Left cardiac atrium (tissue), 4 donors: ENCODE data around the gene WBP1. TPM values are rescaled to one million over a fixed set of nuclear protein-coding genes. Genes with fewer than 3 reads are reported as not detected.
"Not testable (repeated sequence)": the region's sequence is repeated elsewhere in the genome, so short reads cannot be mapped to it uniquely, and the experiment has no call there.

ENCODE experiments used
- ATAC-seq, 2 donors: fragments of 200-7000 bp; cut with Tn5 transposase; one replicate each; pipeline ENCODE4 v1.9.1; 2020; ENCODE audit warnings: mild to moderate bottlenecking in 2 of 2, moderate library complexity in 2 of 2
- DNase-seq: peaks from one replicate; pipeline ENCODE4 v3.0.0-alpha.2; 2020
- intact Hi-C, 2 donors: fragments of 100-400 bp; cut with DNase I; formaldehyde crosslinking; loops; one replicate each; pipeline versions ENCODE4 v1.14.1 to v1.15.1; 2022 to 2023
- total RNA-seq, 2 donors: library from RNA; stranded (reverse); fragmentation: NEBNext Ultra II Directional; extraction: Animal tissue kit (Norgen Biotek cat#: 25700); gene quantifications; one replicate each; pipeline ENCODE4 v1.2.1, GENCODE V29; 2021
- donor health status: DM: no; HTN: yes; CAD: no.
- donor health status: DM: no; HTN: yes; CAD: no; lungs with severe emphysema.
- donor health status: DM: yes; HTN: yes; CAD: no.
- donor health status: Dilated cardiomyopathy.

WBP1 gene
- total RNA-seq, 2 donors from 2014 or later = 42.2 to 56.7 TPM

DNA sequence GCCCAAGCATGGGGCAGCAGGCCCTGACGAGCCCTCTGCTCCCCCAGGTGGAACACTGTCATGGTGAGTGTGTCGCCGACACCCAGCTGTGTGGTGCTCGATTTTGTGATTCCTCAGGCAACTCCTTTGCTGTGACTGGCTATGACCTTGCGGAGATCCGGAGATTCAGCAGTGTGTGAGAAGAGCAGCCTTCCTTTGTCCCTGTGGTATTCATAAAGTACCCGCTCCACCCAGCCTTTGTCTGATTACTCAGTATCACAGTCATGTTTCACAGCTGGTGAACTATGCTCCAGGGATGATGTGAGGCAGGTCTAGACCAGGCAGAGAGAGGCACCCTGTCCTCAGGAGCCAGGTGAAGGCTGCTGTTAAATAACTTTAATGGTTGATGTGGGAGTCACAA lies 32.7 kb upstream of the WBP1 start:
- intact Hi-C loops = no loop called here
- DNase-seq = no peak
- no peak for ATAC-seq

DNA sequence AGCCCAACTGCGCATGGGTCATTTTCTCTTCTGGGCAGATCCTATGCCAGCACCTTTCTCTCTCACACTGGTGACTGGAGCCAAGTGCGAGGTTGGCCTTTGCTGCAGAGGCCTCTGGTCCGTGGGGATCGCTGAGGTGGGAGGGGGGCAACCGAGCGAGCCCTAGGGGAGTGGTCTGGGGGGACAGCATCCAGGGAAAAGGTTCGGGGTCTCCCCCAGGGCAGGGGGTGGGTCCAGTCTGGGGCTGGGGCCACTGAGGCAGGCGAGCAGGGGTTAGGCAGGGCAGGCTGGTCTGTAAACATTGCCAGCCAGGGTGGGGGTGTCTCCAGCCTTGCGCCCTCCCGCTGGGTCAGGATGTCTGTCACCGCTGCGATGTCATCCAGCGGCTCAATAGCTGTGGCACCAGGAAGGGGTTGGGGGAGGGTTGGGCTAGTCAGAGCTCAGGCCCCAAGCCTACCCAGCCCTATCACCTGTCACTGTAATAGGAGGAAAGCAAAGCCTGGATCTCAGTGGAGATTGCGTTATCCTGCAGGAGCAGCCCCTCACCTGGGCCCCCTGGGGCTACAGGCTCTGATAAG lies 32.0 kb upstream of the WBP1 start:
- no peak for ATAC-seq
- no peak for DNase-seq
- intact Hi-C loops = no loop called here

- no peak for ATAC-seq
- intact Hi-C loops = no loop called here
- no peak for DNase-seq
These were observed 30.7 kb upstream of the WBP1 start for GRCh38 chr2:74427551-74427950.

GRCh38 chr2:74428675-74429074 lies 29.6 kb upstream of the WBP1 start:
- intact Hi-C loops = no loop called here
- ATAC-seq = no peak

DNA sequence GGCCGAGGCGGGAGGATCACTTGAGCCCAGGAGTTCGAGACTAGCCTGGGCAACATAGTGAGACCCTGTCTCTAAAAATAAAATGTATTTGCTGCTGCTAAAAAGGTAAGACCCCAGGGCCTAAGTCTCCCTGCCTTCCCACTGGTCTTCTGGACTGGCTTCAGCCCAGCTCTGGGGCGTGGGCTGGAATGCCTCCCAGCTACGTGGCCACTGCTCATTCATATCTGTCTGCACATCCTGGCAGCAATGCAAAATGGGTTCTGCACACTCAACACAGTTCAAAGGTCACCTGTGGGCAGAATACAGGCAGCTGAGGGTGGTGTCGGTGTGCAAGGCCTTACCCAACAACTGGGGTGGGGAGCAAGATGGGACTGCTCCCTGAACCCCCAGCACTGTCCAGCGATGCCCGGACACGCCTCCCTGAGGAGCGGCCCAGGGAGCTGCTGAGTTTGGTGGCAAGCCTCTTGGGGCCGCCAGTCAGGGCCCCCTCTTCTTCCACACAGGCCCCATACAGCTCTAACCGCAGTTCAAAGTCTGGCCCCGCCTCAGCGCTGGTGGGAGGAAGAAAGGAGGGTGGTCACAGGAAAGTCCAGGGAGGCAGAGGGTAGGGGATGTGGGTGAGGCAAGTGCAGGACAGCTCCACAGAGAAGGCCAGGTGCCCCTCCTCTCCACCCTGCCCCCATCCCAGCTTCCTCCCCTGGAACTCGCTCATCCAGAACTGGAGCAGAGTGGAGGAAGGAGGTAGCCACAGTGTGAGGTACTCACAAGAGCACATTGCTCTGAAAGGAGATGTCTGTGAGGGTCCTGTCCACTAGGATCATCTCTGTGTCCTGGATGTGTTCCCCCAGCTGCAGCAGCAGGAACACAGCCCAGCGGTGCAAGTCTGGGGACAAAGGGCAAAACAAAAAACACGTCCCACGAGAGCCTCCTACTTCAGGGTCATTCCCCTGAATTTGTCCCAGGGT lies 28.5 kb upstream of the WBP1 start:
- no peak for ATAC-seq
- intact Hi-C loops = no loop called here

More at GRCh38 chr2:74428675-74429074, 29.6 kb upstream of the WBP1 start:
- DNase-seq = no peak

GRCh38 chr2:74430502-74430901 lies 27.7 kb upstream of the WBP1 start:
- intact Hi-C loops = no loop called here
- ATAC-seq (no peak), DNase-seq (no peak)

More for the DNA sequence above, 28.5 kb upstream of the WBP1 start:
- DNase-seq = no peak

DNA sequence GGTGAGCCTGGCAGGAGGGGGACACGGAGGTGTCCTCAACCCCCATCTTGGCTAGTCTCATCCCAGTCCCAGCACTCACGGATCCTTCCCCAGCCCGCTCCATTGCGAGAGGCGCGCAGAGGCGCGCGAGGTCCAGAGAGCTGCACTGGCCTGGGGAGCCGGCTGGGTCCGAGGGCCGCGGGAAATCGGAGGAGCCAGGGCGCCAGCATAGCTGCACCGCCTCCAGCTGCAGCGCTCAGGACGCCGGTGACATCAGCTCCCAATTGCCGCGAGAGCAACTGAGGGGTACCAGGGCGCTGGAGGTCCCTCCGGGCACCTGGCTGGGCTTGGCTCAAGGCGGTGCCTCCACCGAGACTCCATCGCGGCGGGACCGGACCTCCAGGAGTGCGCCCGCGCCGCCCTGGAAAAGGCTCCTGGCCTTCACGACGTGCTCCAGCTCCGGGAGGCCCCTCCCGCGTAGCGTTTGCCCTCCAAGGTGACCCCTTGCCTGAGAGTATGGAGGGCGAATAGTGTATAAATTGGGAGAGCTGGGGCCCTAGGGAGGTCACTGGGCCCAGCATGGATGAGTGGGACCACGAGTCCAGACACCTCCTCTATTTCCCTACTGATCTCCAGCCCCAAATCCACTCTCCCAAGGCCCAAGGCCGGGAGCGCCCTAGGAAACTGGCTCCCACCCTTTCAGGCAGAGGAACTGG lies 22.0 kb upstream of the WBP1 start:
- no peak for ATAC-seq
- DNase-seq = no peak

GRCh38 chr2:74436848-74437695 lies 21.2 kb upstream of the WBP1 start:
- intact Hi-C loops = no loop called here
- no peak for DNase-seq

More for the DNA sequence above, 22.0 kb upstream of the WBP1 start:
- intact Hi-C loops = no loop called here

GRCh38 chr2:74438248-74438647 lies 20.0 kb upstream of the WBP1 start:
- intact Hi-C loops = no loop called here
- no peak for ATAC-seq
- DNase-seq = no peak

More at GRCh38 chr2:74436848-74437695, 21.2 kb upstream of the WBP1 start:
- no peak for ATAC-seq

DNA sequence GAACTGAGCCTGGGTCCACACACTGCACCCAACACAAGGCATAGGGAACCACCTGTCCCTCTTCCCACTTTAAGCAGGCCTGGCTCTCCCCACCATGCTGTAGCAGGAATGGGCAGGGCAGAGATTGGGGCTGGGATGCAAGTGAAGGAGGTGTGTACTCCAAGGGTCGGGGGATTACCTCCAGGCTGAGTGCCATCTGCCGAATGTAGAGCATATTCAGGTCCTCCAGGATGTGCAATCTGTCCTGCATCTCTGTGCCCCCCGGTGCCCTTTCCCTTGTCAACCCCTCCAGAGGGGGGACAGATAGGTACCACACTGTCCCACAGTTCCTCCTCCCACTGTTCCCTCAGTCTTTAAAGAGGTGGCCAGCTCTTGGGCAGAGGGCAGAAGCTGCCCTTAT lies 18.9 kb upstream of the WBP1 start:
- intact Hi-C loops = no loop called here
- no peak for ATAC-seq

GRCh38 chr2:74439803-74440377 lies 18.3 kb upstream of the WBP1 start:
- DNase-seq = peak; percentile 86
- intact Hi-C loops = no loop called here
- ATAC-seq = peak; percentile 48 to 56

More for the DNA sequence above, 18.9 kb upstream of the WBP1 start:
- no peak for DNase-seq

GRCh38 chr2:74440378-74441169 lies 17.7 kb upstream of the WBP1 start:
- ATAC-seq = peak; percentile 94 to 95
- DNase-seq = peak; percentile 93
- intact Hi-C loops = no loop called here

DNA sequence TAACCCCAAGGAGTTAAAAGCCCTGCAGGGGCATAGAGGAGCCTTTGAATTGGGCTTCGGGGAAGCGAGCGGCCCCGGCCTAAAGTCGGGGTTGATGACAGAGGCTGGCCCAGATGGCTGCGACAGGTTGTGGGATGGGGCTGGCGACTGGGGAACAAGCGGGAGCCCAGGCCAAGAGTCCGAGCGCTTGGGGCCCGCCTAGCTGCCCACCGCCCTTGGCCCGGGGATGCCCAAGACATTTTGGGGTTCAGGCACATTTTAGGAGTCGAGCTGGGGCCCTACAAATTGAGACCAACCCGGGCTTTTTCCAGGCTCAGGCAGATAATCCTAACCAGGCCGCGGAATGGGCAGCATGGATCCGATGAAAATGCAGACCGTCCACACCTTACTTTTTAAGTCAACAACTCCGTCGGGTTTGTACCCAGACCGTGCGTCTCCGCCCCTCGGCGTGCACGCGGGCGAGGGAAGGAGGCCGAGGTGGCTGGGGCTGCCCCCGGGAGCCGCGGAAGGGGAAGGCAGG lies 17.0 kb upstream of the WBP1 start:
- DNase-seq (no peak), ATAC-seq (peak; percentile 4 to 6)
- intact Hi-C loops = no loop called here

GRCh38 chr2:74441690-74442482 lies 16.4 kb upstream of the WBP1 start, which contains the start of gene RTKN:
RTKN (minus strand) TSS chr2:74441937; CDS start chr2:74441816, 121 bp downstream.
- DNase-seq (peak; percentile 68), ATAC-seq (peak; percentile 14 to 30)
- intact Hi-C loops = no loop called here

- ATAC-seq, intact Hi-C loops, DNase-seq: not testable (repeated sequence)
These were observed 15.5 kb upstream of the WBP1 start for GRCh38 chr2:74442483-74443297.
